GM18519 (cell line): ENCODE results near the gene FER.
"Not testable (repeated sequence)": the region's sequence is repeated elsewhere in the genome, so short reads cannot be mapped to it uniquely, and the experiment has no call there.

ENCODE experiments used
- ATAC-seq: cut with Tn5 transposase; IDR thresholded peaks from one replicate; pipeline ENCODE4 v1.9.1; 2021; ENCODE audit warnings: mild to moderate bottlenecking, moderate library complexity; ENCODE audit not compliant: unreplicated experiment, low FRiP score

FER gene

GRCh38 chr5:109025729-109026128, 278.0 kb downstream of the FER start:
- ATAC-seq = not testable (repeated sequence)

GRCh38 chr5:109027983-109028607, 280.4 kb downstream of the FER start:
- no peak for ATAC-seq

GRCh38 chr5:109028608-109029299, 281.1 kb downstream of the FER start:
- peak; percentile 54 for ATAC-seq

- ATAC-seq = no peak
Observed at GRCh38 chr5:109029847-109030246, 282.1 kb downstream of the FER start.

GRCh38 chr5:109030360-109031143, 282.9 kb downstream of the FER start:
- ATAC-seq = no peak

- no peak for ATAC-seq
Observed at GRCh38 chr5:109034306-109034705, 286.6 kb downstream of the FER start.

GRCh38 chr5:109035436-109035835, 287.7 kb downstream of the FER start:
- ATAC-seq = no peak

- no peak for ATAC-seq
Observed at GRCh38 chr5:109038209-109038840, 290.6 kb downstream of the FER start.

GRCh38 chr5:109041317-109041716, 293.6 kb downstream of the FER start:
- peak; percentile 78 for ATAC-seq

- no peak for ATAC-seq
Observed at GRCh38 chr5:109045710-109046109, 298.0 kb downstream of the FER start.

- ATAC-seq = no peak
Observed at GRCh38 chr5:109049565-109049964, 301.9 kb downstream of the FER start.

- ATAC-seq = not testable (repeated sequence)
Observed at GRCh38 chr5:109050321-109050720, 302.6 kb downstream of the FER start.

GRCh38 chr5:109052216-109052615, 304.5 kb downstream of the FER start:
- not testable (repeated sequence) for ATAC-seq

- ATAC-seq = peak; percentile 71
Observed at GRCh38 chr5:109053995-109054417, 306.3 kb downstream of the FER start.

- ATAC-seq = no peak
Observed at GRCh38 chr5:109060378-109061025, 312.8 kb downstream of the FER start.

- ATAC-seq = no peak
Observed at GRCh38 chr5:109062664-109063063, 315.0 kb downstream of the FER start.

- ATAC-seq = no peak
Observed at GRCh38 chr5:109063223-109063622, 315.5 kb downstream of the FER start.

- ATAC-seq = no peak
Observed at GRCh38 chr5:109076741-109077140, 329.0 kb downstream of the FER start.

- ATAC-seq = no peak
Observed at GRCh38 chr5:109078448-109078847, 330.8 kb downstream of the FER start.

- ATAC-seq = no peak
Observed at GRCh38 chr5:109080481-109080880, 332.8 kb downstream of the FER start.
